ENCODE data around the gene WIPF2. TPM values are rescaled to one million over a fixed set of nuclear protein-coding genes. Genes with fewer than 3 reads are reported as not detected.

The WIPF2 gene
- polyA plus RNA-seq, 1 donor (not counting 4 experiments of a cell fraction or from before 2014, with no cell fraction given), result 8.5 TPM

DNA sequence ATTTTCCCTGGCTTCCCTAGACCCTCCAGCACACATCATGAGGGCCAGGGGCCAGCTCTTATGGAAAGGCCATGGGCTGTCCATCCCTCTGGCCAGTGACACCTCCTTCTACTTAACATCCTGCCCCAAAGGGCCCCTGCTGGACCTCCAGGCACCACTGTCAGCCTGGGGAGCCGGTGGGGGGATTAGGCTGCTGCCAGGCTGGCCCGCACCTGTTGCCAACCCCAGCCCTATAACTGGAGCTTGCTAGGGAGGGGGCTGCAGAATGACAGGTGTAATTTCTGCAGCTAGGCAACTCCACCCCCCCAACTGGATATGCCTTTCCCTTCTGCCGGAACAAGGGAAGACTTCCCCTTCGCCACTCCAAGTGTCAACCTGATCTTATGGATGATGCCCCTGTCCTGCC is 102.4 kb downstream of the WIPF2 start:
- peak overlapping the region; percentile 97 for H3K4me2 ChIP-seq (ENCODE audit: control insufficient read depth, extremely low read depth, insufficient read depth, low read depth, low read length)
- H3K36me3 ChIP-seq (ENCODE audit: control insufficient read depth in 2 of 2, extremely low read depth in 1 of 2, insufficient read depth in 2 of 2, low read length in 2 of 2), result peaks cover 0 to 2% of the 10 kb centered on the region in 2 experiments
- dilution Hi-C loops (cut with MboI; ENCODE audit: extremely low pct_ligation_motif_present, low sequenced_read_pairs), result no loop called here
- no peak overlapping the region for H3K27ac ChIP-seq (ENCODE audit: control insufficient read depth, insufficient read depth, low read length)
- H3K9ac ChIP-seq (ENCODE audit: control insufficient read depth, extremely low read depth, insufficient read depth, low read length), result peak overlapping the region; percentile 74
- TF ChIP-seq EZH2 (IDR thresholded peaks at IDR 0.05; ENCODE audit: low read length) (no peak), CTCF (optimal IDR thresholded peaks at IDR 0.05 in 1 of 3, IDR thresholded peaks at IDR 0.05 in 1 of 3, conservative IDR thresholded peaks at IDR 0.05 in 1 of 3; ENCODE audit: extremely low read depth in 1 of 3, insufficient read depth in 2 of 3, low read length in 3 of 3) (no peak)
- H3K4me3 ChIP-seq (ENCODE audit: control insufficient read depth in 2 of 3, extremely low read depth in 1 of 3, insufficient read depth in 2 of 3, low read depth in 1 of 3, low read length in 3 of 3), result peak overlapping the region in 1 of 3 experiments; percentile 54
- H3K4me1 ChIP-seq (ENCODE audit: control insufficient read depth, extremely low read depth, insufficient read depth, low read length), result peaks cover 71% of the 10 kb centered on the region
- H3K9me1 ChIP-seq (ENCODE audit: control insufficient read depth, extremely low read depth, insufficient read depth, low read length), result no peaks in the 10 kb centered on the region
- H3K9me3 ChIP-seq (ENCODE audit: control insufficient read depth, low read depth, low read length), result no peaks in the 10 kb centered on the region
- H3K79me2 ChIP-seq (ENCODE audit: control insufficient read depth, insufficient read depth, low read length), result peaks cover 81% of the 10 kb centered on the region
- no peaks in the 10 kb centered on the region for H3K27me3 ChIP-seq (ENCODE audit: control insufficient read depth, extremely low read depth, insufficient read depth, low read length)
- H4K20me1 ChIP-seq (ENCODE audit: control insufficient read depth, extremely low read depth, insufficient read depth, low read length), result peaks cover 17% of the 10 kb centered on the region
- DNase-seq (ENCODE audit: low read depth, low spot score), result no peak
- FAIRE-seq, result no peak
- no peak overlapping the region for H2AFZ ChIP-seq (ENCODE audit: control insufficient read depth, low read length)

DNA sequence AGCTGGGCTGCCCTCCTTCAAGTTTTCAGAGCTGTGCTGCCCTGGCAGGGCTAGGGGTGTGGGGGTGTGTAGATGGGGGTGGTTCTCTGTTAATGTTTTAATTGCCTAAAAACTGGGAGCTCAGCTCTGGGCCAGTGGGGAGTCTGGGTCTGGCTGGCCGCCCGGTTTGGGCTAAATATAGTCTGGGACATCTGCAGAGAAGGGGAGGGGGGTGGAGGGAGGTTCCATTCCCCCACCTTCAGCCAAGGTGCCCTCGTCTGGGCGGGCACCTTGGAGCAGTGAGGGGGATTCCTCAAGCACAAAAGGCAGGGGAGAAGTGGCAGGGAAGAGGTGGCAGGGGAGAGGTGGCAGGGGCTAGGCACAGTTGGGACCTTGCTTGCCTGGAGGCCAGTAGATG is 102.9 kb downstream of the WIPF2 start:
- DNase-seq (ENCODE audit: low read depth, low spot score) (no peak), FAIRE-seq (no peak)
- Histone ChIP-seq H3K4me3 (ENCODE audit: control insufficient read depth in 2 of 3, extremely low read depth in 1 of 3, insufficient read depth in 2 of 3, low read depth in 1 of 3, low read length in 3 of 3) (peak overlapping the region; percentile 3 to 60 (median 54)), H3K9me3 (ENCODE audit: control insufficient read depth, low read depth, low read length) (no peaks in the 10 kb centered on the region), H3K9ac (ENCODE audit: control insufficient read depth, extremely low read depth, insufficient read depth, low read length) (peak overlapping the region; percentile 74), H3K4me1 (ENCODE audit: control insufficient read depth, extremely low read depth, insufficient read depth, low read length) (peaks cover 67% of the 10 kb centered on the region), H3K4me2 (ENCODE audit: control insufficient read depth, extremely low read depth, insufficient read depth, low read depth, low read length) (peak overlapping the region; percentile 97), H3K9me1 (ENCODE audit: control insufficient read depth, extremely low read depth, insufficient read depth, low read length) (no peaks in the 10 kb centered on the region), H3K79me2 (ENCODE audit: control insufficient read depth, insufficient read depth, low read length) (peaks cover 85% of the 10 kb centered on the region), H3K27ac (ENCODE audit: control insufficient read depth, insufficient read depth, low read length) (peak overlapping the region; percentile 86), H3K36me3 (ENCODE audit: control insufficient read depth in 2 of 2, extremely low read depth in 1 of 2, insufficient read depth in 2 of 2, low read length in 2 of 2) (peaks cover 0 to 2% of the 10 kb centered on the region in 2 experiments), H4K20me1 (ENCODE audit: control insufficient read depth, extremely low read depth, insufficient read depth, low read length) (peaks cover 17% of the 10 kb centered on the region), H2AFZ (ENCODE audit: control insufficient read depth, low read length) (no peak overlapping the region), H3K27me3 (ENCODE audit: control insufficient read depth, extremely low read depth, insufficient read depth, low read length) (no peaks in the 10 kb centered on the region)
- TF ChIP-seq EZH2 (IDR thresholded peaks at IDR 0.05; ENCODE audit: low read length) (no peak), CTCF (optimal IDR thresholded peaks at IDR 0.05 in 1 of 3, IDR thresholded peaks at IDR 0.05 in 1 of 3, conservative IDR thresholded peaks at IDR 0.05 in 1 of 3; ENCODE audit: extremely low read depth in 1 of 3, insufficient read depth in 2 of 3, low read length in 3 of 3) (no peak)
- dilution Hi-C loops (cut with MboI; ENCODE audit: extremely low pct_ligation_motif_present, low sequenced_read_pairs), result no loop called here

All from keratinocyte (primary cell).